Measurements from ENCODE around the gene PHF21B. TPM values are rescaled to one million over a fixed set of nuclear protein-coding genes. Genes with fewer than 3 reads are reported as not detected.

The PHF21B gene
- total RNA-seq, 2 experiments from 2014 or later: 0.92 to 1.1 TPM

DNA sequence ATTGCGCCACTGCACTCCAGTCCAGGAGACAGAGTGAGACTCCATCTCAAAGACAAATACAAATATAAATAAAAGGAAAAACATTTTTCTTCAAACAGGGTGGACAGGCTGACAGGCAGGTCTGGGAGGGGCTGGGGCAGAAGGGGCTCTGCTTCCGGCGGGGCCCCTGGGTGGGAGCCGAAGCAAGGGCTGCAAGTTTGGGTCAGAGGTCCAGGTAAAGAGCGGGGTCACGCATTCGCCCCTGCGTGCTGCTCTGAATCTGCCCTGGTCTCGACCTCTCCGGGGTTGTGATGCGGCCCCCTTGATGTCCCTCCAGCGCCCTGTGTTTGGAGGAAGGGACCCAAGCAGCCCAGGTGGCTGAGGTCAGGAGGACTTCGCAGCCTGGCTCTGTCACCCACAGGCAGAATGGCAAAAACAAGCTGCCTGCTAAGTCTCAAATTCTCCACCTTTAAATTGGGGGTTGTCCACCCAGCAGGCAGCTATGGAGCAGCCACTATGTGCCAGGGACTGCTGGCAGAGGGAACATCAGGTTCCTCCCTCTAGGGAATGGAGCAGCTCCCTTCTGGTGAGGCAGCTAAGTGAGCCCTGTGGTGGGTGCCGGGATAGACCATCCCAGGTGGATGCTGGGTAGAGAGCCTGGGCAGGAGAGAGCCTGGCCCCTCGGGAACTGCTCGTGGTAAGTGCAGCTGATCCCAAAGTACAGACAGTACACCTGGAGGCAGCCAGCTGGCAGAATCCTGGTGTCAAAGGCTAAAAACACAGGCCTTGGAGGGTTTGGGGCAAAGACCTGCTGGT is 10.3 kb upstream of the PHF21B start:
- ChIA-PET CTCF (interaction anchor here (1.4 kb wide), 1 partner anchor 15 kb away, joined by 3 read pairs; no protein-coding TSS in a partner anchor), POLR2A (interaction anchor here (0.8 kb wide), 1 partner anchor 29 kb away, joined by 3 read pairs; no protein-coding TSS in a partner anchor)
- no peaks in the 10 kb centered on the region for H3K36me3 Mint-ChIP-seq (ENCODE audit: low read depth)
- H3K4me3 Mint-ChIP-seq: no peak overlapping the region
- no peak for TF ChIP-seq CTCF (IDR thresholded peaks at IDR 0.05)
- no peaks in the 10 kb centered on the region for H3K9me3 Mint-ChIP-seq
- ATAC-seq: no peak
- intact Hi-C loops (cut with micrococcal nuclease): no loop called here
- peaks cover 19% of the 10 kb centered on the region for H3K27me3 Mint-ChIP-seq
- no peak for DNase-seq
- H3K27ac Mint-ChIP-seq: no peak overlapping the region
- H3K4me1 Mint-ChIP-seq (ENCODE audit: low read depth): no peaks in the 10 kb centered on the region

DNA sequence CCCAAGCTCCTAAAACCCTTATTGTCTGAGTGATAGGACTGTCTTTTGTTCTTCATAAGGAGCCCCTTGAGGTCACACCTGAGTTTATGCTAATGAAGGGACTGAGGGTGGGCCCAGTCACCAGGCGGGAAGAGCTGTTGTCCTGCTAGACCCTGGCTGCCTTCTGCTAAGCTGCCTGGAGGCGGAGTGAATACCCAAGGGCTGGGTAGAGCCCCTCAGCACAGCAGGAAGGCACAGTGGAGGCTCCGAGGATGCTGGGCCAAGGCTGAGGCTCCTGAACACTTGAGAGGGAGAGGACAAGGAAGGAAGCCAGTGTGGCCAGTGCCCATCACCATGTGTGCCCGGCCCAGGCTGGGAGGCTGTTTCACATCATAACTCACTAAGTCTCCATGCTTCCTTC is 4.8 kb upstream of the PHF21B start:
- Mint-ChIP-seq H3K4me3 (no peak overlapping the region), H3K9me3 (no peaks in the 10 kb centered on the region), H3K4me1 (ENCODE audit: low read depth) (peaks cover 6% of the 10 kb centered on the region), H3K36me3 (ENCODE audit: low read depth) (no peaks in the 10 kb centered on the region), H3K27ac (no peak overlapping the region), H3K27me3 (peaks cover 34% of the 10 kb centered on the region)
- DNase-seq (no peak), ATAC-seq (no peak)
- ChIA-PET POLR2A (no interaction called here), CTCF (no interaction called here)
- intact Hi-C loops (cut with micrococcal nuclease): no loop called here
- no peak for TF ChIP-seq CTCF (IDR thresholded peaks at IDR 0.05)

GRCh38 chr22:45013138-45013537 is 3.3 kb upstream of the PHF21B start:
- CTCF ChIA-PET: no interaction called here
- Mint-ChIP-seq H3K36me3 (ENCODE audit: low read depth) (no peaks in the 10 kb centered on the region), H3K27ac (no peak overlapping the region), H3K4me3 (no peak overlapping the region), H3K9me3 (no peaks in the 10 kb centered on the region), H3K4me1 (ENCODE audit: low read depth) (peaks cover 6% of the 10 kb centered on the region), H3K27me3 (peaks cover 36% of the 10 kb centered on the region)
- intact Hi-C loops (cut with micrococcal nuclease): no loop called here
- no peak for ATAC-seq
- no peak for DNase-seq
- TF ChIP-seq CTCF (IDR thresholded peaks at IDR 0.05): no peak
- POLR2A ChIA-PET: no interaction called here

DNA sequence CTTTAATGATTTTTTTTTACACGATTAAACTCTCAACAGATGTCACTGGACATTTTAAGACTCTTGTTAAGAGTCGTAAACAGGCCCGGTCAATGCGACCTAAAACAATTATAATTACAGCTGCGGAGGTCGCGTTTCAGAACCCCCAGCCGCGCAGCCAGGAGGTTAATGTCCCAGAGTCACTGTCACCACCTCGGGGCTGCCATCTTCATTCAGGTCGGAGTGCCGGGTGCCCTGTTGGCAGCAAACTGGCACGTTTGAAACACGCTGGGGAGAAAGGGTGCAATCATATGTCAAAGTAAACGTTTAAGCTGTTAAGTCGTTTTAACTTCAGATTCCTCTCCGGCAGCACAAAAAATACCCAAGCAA is 711 bp upstream of the PHF21B start:
- H3K36me3 Mint-ChIP-seq (ENCODE audit: low read depth): no peaks in the 10 kb centered on the region
- peaks cover 48% of the 10 kb centered on the region for H3K27me3 Mint-ChIP-seq
- ChIA-PET POLR2A (no interaction called here), CTCF (no interaction called here)
- intact Hi-C loops (cut with micrococcal nuclease): no loop called here
- peaks cover 11% of the 10 kb centered on the region for H3K4me1 Mint-ChIP-seq (ENCODE audit: low read depth)
- H3K27ac Mint-ChIP-seq: no peak overlapping the region
- H3K4me3 Mint-ChIP-seq: peak overlapping the region; percentile 75
- TF ChIP-seq CTCF (IDR thresholded peaks at IDR 0.05): no peak
- ATAC-seq: no peak
- H3K9me3 Mint-ChIP-seq: no peaks in the 10 kb centered on the region
- DNase-seq: no peak

DNA sequence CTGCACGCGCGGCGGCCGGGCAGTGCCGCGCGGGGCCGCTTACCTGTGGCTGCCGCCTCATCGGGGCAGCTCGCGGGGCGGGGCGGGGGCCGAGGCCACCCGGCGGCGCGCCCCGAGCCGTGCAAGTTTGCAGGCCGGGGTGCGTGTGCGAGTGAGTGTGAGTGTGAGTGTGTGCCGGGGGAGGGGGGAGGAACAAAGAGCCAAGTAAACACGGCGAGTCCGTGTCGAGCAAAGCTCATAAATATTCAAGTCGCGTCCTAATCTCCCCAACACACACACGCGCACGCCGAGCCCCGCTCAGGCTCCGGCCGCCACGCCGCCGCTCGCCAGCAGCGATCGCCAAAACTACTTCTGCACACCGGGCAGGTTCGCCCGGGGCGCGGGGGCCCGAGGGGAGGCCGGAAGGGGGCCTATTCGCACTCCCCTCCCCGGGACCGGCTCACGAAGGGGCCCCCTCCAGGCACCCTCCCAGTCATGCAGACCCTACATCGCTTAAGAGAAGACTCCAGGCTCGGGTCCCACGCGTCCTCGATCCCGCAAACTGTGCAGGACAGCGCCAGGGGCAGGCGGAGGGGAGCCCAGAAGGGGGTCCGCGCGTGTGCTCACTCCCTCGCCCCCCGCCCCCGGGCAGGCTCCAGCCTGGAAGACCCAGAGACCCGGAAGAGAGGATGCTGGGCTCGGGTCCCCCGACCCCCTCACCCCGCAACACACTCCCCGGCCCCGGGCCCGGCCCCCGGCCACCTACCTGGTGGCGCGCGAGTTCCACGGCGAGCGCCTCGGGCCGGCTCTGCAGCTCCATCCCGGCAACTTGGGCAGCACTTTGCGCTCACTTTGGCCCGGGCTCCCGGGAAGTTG is 827 bp downstream of the PHF21B start:
- Mint-ChIP-seq H3K27ac (no peak overlapping the region), H3K9me3 (no peaks in the 10 kb centered on the region), H3K36me3 (ENCODE audit: low read depth) (no peaks in the 10 kb centered on the region), H3K27me3 (peaks cover 53% of the 10 kb centered on the region), H3K4me1 (ENCODE audit: low read depth) (peaks cover 11% of the 10 kb centered on the region), H3K4me3 (peak overlapping the region; percentile 46)
- CTCF ChIA-PET: interaction anchor here (1.4 kb wide), 1 partner anchor 87 kb away, joined by 3 read pairs; no protein-coding TSS in a partner anchor
- no peak for ATAC-seq
- DNase-seq: no peak
- TF ChIP-seq CTCF (IDR thresholded peaks at IDR 0.05): no peak
- intact Hi-C loops (cut with micrococcal nuclease): no loop called here
- POLR2A ChIA-PET: interaction anchor here (0.5 kb wide), 1 partner anchor 179 kb away, joined by 3 read pairs; no protein-coding TSS in a partner anchor

All from activated CD8-positive, alpha-beta T cell treated with anti-CD3 and anti-CD28 coated beads for 36 hours (primary cell).